A673 (cell line): ENCODE measurements around the gene MRPS18A. TPM values are rescaled to one million over a fixed set of nuclear protein-coding genes. Genes with fewer than 3 reads are reported as not detected.
A peak's percentile ranks its signal among the peaks of the same experiment; 100 is the strongest.

Source experiments
- BruUV-seq: library from RNA; stranded (reverse); fragments of 400-500 nt; replicated peaks from 2 replicates; lab custom pipeline; 2021; lab: Mats Ljungman, UMichigan
- CTCF ChIA-PET: fragments of 300-600 bp; sonication (Branson Sonifier 250); formaldehyde crosslinking; loops from one replicate; lab custom pipeline; 2022; ENCODE audit warnings: antibody characterized with exemption; lab: Charles Lee
- POLR2A ChIA-PET: fragments of 300-600 bp; sonication (Branson Sonifier 250); formaldehyde crosslinking; loops from one replicate; lab custom pipeline; 2022; ENCODE audit warnings: antibody characterized with exemption; ENCODE audit not compliant: low non-redundant PET; lab: Charles Lee
- DNase-seq: peaks from one replicate; pipeline ENCODE4 v3.0.0-alpha.2; 2015; ENCODE audit warnings: low spot score
- H3K27ac ChIP-seq: fragments of 200-600 bp; sonication (generic); 2 replicates; pipeline ENCODE4 v1.5.1; 2016; ENCODE audit warnings: mixed run types, low read depth, mild to moderate bottlenecking, mixed read lengths, antibody characterized with exemption, low read length; ENCODE audit not compliant: poor library complexity, severe bottlenecking
- H3K27me3 ChIP-seq: fragments of 200-600 bp; sonication (generic); replicated peaks from 2 replicates; pipeline ENCODE4 v1.6.1; 2017; ENCODE audit warnings: mixed run types, low read depth, mild to moderate bottlenecking, mixed read lengths, antibody characterized with exemption, low read length; ENCODE audit not compliant: insufficient read depth, poor library complexity
- H3K36me3 ChIP-seq: fragments of 200-600 bp; sonication (generic); 2 replicates; pipeline ENCODE4 v1.6.1; 2016; ENCODE audit warnings: mixed run types, mild to moderate bottlenecking, mixed read lengths, antibody characterized with exemption, low read length; ENCODE audit not compliant: insufficient read depth, poor library complexity, severe bottlenecking
- H3K4me1 ChIP-seq: fragments of 200-600 bp; sonication (generic); 2 replicates; pipeline ENCODE4 v1.6.1; 2017; ENCODE audit warnings: mixed run types, mild to moderate bottlenecking, mixed read lengths, antibody characterized with exemption, low read length; ENCODE audit not compliant: insufficient read depth, poor library complexity, severe bottlenecking
- H3K4me3 ChIP-seq: fragments of 200-600 bp; sonication (generic); 2 replicates; pipeline ENCODE4 v1.5.1; 2016; ENCODE audit warnings: low read depth, mixed run types, mild to moderate bottlenecking, mixed read lengths, low read length; ENCODE audit not compliant: poor library complexity, severe bottlenecking
- H3K9me3 ChIP-seq: fragments of 200-600 bp; sonication (generic); 2 replicates; pipeline ENCODE4 v1.6.1; 2016; ENCODE audit warnings: mixed run types, low read depth, mild to moderate bottlenecking, mixed read lengths, antibody characterized with exemption, low read length; ENCODE audit not compliant: poor library complexity, severe bottlenecking
- CTCF ChIP-seq: fragments of 300-800, 200-600 bp; sonication (generic); conservative IDR thresholded peaks from 2 replicates; pipeline ENCODE4 v1.5.1; 2017; ENCODE audit warnings: low read depth, mild to moderate bottlenecking, antibody characterized with exemption, low read length, moderate library complexity, mixed read lengths
- EZH2 ChIP-seq: fragments of 200-600 bp; sonication (generic); IDR thresholded peaks from 2 replicates; pipeline ENCODE4 v1.6.1; 2017; ENCODE audit warnings: borderline replicate concordance, low read depth, mild to moderate bottlenecking, mixed read lengths, antibody characterized with exemption, low read length; ENCODE audit not compliant: poor library complexity, severe bottlenecking
- intact Hi-C: fragments of 100-400 bp; cut with micrococcal nuclease; formaldehyde crosslinking; loops from one replicate; pipeline ENCODE4 v1.10.0; 2022; ENCODE audit not compliant: unreplicated experiment
- total RNA-seq: library from RNA; stranded (reverse); gene quantifications from 2 replicates; pipeline ENCODE4 v1.2.3, GENCODE V29; 2021

The MRPS18A gene
- total RNA-seq, 1 experiment from 2014 or later, result 64.6 TPM

GRCh38 chr6:43627008-43627825 lies 60.4 kb downstream of the MRPS18A start:
- H3K4me1 ChIP-seq, result peaks cover 19% of the 10 kb centered on the region
- POLR2A ChIA-PET, result interaction anchor here (0.6 kb wide), 1 partner anchor 486 kb away, joined by 10 read pairs; no protein-coding TSS in a partner anchor
- intact Hi-C loops, result no loop called here
- H3K9me3 ChIP-seq, result no peaks in the 10 kb centered on the region
- peaks cover 40% of the 10 kb centered on the region for H3K36me3 ChIP-seq
- H3K4me3 ChIP-seq, result peak overlapping the region; percentile 60
- H3K27me3 ChIP-seq, result no peaks in the 10 kb centered on the region
- CTCF ChIA-PET, result no interaction called here
- no TSS peak for BruUV-seq
- DNase-seq, result peak; percentile 35
- peak overlapping the region; percentile 71 for H3K27ac ChIP-seq
- TF ChIP-seq CTCF, result no peak

DNA sequence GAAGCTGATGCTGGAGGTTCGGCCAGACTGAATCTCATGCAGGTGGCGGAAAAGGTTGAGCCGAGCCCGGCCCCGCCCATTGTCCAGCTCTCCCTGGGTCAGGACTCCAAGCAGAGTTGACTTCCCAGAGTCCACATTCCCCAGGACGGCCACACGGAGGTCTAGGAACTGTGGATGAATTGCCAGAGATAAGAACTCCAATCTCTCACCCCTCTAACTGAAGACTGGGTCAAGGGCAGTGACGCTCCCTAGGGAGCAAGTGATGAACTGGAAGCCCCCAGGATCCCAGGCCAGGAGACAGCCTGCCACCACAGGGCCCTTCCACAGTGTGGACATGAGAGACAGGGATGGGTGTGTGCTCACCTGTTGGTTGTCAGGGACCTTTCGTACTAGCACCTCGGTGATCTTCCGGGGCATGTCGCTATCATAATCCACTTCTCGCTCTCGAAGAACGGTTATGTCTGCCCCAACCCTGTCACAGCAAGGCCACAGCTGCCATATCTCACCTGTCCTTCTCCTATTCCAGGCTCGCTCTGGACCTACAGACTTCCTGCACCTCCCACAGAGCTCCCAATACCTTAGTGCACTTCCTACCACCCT lies 62.1 kb downstream of the MRPS18A start:
- H3K36me3 ChIP-seq, result peaks cover 57% of the 10 kb centered on the region
- TF ChIP-seq CTCF (no peak), EZH2 (no peak)
- H3K4me3 ChIP-seq, result no peak overlapping the region
- no peak overlapping the region for H3K27ac ChIP-seq
- BruUV-seq, result no TSS peak
- H3K4me1 ChIP-seq, result peaks cover 12% of the 10 kb centered on the region
- intact Hi-C loops, result no loop called here
- no peaks in the 10 kb centered on the region for H3K9me3 ChIP-seq
- no peak for DNase-seq
- no peaks in the 10 kb centered on the region for H3K27me3 ChIP-seq
- CTCF ChIA-PET, result no interaction called here
- POLR2A ChIA-PET, result no interaction called here

DNA sequence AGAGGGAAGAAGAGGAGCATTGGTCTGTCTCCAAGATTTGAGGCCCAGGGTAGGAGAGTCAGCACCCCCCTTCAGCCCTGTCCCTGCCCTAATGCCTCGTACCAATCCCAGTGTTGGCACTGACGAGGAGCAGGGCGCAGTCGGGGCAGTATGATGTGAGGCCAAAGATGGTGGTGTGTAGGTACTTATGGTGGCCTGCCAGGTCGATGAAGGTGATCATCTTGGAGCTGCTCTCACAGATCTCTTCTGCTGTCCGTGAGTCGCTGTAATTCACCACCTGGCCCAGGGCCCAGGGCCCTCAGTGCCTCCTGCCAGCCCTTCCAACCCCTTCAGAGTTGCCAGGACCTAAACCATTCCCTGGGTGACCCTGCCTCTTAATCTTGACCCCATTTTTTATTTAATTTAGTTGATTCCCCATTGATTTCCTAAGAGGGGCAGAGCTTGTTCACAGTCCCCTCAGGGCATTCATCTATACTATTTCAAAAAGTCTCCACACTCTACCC lies 62.8 kb downstream of the MRPS18A start:
- no TSS peak for BruUV-seq
- ChIA-PET CTCF (no interaction called here), POLR2A (no interaction called here)
- no peak overlapping the region for H3K27ac ChIP-seq
- peaks cover 8% of the 10 kb centered on the region for H3K4me1 ChIP-seq
- H3K36me3 ChIP-seq, result peaks cover 61% of the 10 kb centered on the region
- TF ChIP-seq EZH2, result no peak
- TF ChIP-seq CTCF, result no peak
- no peak for DNase-seq
- H3K27me3 ChIP-seq, result no peaks in the 10 kb centered on the region
- intact Hi-C loops, result no loop called here
- H3K4me3 ChIP-seq, result no peak overlapping the region
- H3K9me3 ChIP-seq, result no peaks in the 10 kb centered on the region
